ENCODE results near the gene PAN2.
"Not testable (repeated sequence)": the region's sequence is repeated elsewhere in the genome, so short reads cannot be mapped to it uniquely, and the experiment has no call there.

PAN2 gene

GRCh38 chr12:56333679-56334489 is at the start of gene PAN2:
Gene PAN2, minus strand, starts transcription at chr12:56334000. Its CDS starts 906 bp downstream, at chr12:56333094.
- DNase-seq (ENCODE audit: low spot score) = peak; percentile 93

DNA sequence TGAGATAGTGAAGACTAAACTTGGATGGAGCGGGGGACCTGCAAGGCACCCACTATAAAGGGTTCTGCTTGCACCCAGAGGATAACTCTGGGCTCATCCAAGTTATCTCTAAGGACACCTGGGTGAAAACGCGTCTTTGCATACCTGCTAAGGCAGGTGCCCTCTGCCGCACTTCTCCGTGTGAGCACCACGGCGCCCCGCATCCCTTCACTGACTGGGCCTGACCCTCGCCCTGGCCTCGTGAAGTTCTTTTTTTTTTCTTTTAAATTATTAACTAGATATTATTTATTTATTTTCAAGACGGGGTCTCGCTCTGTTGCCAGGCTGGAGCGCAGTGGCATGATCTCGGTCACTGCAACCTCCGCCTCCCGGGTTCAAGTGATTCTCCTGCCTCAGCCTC is 48.8 kb upstream of the PAN2 start:
- no peak for DNase-seq (ENCODE audit: low spot score)

DNA sequence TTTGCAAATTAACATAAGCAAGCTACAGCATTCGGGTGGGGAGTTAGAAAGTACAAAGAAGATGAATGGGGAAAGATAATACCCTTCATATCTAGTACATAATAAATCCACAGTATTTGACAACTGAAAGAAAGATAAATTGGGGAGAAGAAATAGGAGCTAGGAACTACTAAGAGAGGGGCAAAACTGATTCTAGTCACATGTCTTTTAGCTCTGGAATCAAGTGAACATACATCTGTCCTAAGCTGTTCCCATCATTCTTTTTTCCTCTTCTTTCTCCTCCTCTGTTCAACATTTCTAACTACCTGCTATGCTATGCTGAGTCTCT is 44.2 kb upstream of the PAN2 start:
- no peak for DNase-seq (ENCODE audit: low spot score)

DNA sequence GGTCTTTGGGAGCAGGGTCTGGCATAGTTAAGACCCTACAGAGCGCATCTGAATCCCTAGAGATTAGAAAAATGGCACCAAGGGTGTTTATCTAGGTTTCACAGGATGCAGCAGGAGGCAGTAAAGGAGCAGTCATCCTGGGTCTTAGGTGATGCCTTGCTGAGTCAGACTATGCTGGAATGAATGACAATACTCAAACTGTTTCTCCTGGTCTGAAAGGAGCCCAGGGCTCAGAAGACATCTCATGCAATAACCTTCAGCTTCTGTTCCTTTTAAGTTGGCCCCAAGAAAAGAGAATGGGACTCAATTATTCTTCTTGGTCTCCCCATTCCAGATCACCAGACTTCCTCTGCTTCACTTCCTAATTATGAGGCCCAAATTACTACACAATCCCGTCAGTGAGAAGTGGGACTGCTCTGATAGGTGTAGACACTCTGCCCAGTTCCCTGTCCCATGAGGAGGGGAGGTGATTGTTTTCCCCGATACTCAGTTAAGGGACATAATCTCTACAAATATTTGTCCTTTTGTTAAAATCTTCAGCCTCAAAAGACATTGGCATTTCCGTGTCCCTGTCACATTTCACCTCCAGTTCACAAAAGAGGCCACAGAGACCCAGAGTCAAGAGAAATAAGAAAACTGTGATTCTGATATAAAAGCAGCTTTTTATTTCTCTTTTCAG is 43.6 kb upstream of the PAN2 start:
- peak; percentile 44 for DNase-seq (ENCODE audit: low spot score)

DNA sequence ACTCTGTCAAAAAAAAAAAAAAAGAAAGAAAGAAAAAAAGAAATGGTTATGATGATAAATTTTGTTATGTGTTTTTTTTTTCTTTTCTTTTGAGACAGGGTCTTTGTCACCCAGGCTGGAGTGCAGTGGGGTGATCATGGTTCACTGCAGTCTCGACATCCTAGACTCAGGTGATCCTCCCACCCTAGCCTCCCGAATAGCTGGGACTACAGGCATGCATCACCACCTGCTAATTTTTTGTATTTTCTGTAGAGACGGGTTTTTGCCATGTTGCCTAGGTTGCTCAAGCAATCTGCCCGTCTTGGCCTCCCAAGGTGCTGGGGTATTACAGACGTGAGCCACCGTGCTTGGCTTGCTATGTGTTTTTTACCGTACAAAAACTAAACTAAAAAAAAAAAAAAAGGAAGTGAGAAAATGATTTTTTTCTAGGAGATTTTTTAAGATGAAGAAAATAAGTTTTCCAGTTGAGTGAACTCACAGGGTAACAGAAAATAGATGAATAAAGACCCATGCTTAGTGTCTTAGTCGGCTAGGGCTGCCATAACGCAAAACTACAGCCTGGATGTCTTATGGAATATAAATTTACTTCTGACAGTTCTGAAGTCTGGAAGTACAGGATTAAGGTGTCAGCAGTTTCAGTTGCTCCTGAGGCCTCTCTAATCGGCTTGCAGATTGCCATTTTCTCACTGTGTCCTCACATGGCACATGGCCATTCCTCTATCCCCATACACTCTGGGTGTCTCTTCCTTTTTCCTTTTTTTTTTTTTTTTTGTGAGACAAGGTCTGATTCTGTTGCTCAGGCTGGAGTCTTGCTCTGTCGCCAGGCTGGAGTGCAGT is 42.0 kb upstream of the PAN2 start:
- no peak for DNase-seq (ENCODE audit: low spot score)

GRCh38 chr12:56374726-56375597 is 41.2 kb upstream of the PAN2 start:
- no peak for DNase-seq (ENCODE audit: low spot score)

DNA sequence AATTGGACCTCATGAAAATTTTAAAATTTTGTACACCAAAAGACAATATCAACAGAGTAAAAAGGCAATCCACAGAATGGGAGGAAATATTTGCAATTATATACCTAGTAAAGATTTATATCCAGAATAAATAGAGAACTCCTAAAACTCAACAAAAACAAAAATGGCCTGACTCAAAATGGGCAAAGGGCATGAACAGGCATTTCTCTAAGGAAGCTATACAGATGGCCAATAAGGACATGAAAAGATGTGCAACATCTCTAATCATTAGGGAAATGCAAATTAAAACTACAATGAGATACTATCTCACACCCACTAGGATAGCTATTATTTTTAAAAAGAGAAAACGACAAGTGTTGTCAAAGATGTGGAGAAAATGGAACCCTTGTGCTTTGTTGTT is 39.7 kb upstream of the PAN2 start:
- no peak for DNase-seq (ENCODE audit: low spot score)

- no peak for DNase-seq (ENCODE audit: low spot score)
These were observed 33.1 kb upstream of the PAN2 start for GRCh38 chr12:56366948-56367347.

DNA sequence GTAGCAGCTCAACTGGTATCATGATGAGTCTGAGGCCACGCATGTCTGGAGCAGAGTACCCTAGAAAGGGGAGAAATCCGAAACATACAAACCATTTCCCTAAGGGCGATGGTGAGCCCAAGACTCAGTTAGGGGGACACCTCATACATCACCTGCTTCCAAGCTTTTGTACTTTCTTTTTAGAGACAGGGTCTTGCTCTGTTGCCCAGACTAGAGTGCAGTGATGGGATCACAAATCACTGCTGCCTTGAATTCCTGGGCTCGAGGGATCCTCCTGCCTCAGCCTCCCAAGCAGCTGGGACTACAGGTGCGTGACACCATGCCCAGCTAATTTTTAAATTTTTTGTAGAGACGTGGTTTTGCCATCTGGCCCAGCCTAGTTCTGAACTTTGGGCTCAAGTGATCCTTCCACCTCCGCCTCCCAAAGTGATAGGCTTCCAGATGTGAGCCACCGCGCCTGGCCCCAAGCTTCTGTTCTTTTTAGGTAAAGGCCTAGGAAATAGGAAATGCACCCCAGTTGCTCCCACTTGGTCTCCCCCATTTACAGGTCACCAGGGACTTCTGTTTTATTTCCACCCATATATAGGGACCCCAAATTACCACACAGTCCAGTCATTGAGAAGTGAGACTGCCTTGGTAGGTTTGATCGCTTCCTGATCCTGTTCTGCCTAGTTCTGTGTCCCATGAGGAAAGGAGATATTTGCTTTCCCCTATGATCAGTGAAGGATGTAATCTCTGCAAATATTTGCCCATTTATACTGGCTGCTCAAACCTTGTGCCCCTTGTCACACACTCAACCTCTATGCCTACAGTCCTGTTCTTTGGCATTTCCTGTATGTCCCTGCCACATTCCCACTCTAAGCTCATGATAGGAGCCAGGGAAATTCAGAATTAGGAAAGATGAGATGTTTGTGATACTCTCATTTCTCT is 28.6 kb upstream of the PAN2 start, which contains the start of gene APOF:
Gene APOF (minus strand): TSS at position 728 of the 930 bp plus-strand sequence. CDS start 112 bp downstream, at position 616.
- no peak for DNase-seq (ENCODE audit: low spot score)

DNA sequence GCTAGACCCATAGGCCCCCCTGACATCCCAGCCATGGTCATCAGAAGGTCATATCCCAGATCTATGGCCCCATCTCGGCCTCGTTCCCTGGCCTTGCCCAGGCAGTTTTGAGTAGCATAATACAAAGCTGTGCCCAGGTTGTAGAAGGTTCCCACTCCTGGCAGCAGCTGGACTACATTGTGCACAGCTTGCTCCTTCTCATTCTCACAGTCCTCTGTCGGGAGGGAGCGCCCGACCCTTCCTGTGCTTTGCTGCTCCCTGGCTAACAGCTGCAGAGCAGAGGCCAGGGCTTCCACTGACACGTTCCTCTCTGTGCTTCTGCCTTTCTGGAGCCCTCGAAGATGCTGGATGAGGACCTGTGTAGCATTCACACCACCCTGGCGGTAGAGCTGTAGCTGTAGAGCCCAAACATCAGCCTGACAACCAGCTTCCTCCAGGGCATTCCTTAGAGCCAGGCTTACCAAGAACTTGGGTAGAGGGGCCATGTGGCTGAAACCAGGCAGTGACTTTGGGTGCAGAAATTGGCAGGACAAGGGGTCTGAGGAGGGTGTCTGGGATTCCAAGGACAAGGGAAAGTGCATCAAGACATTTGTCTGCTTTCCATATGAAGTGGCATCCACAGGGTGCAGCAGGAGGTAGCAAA is 27.8 kb upstream of the PAN2 start:
- DNase-seq (ENCODE audit: low spot score) = no peak

DNA sequence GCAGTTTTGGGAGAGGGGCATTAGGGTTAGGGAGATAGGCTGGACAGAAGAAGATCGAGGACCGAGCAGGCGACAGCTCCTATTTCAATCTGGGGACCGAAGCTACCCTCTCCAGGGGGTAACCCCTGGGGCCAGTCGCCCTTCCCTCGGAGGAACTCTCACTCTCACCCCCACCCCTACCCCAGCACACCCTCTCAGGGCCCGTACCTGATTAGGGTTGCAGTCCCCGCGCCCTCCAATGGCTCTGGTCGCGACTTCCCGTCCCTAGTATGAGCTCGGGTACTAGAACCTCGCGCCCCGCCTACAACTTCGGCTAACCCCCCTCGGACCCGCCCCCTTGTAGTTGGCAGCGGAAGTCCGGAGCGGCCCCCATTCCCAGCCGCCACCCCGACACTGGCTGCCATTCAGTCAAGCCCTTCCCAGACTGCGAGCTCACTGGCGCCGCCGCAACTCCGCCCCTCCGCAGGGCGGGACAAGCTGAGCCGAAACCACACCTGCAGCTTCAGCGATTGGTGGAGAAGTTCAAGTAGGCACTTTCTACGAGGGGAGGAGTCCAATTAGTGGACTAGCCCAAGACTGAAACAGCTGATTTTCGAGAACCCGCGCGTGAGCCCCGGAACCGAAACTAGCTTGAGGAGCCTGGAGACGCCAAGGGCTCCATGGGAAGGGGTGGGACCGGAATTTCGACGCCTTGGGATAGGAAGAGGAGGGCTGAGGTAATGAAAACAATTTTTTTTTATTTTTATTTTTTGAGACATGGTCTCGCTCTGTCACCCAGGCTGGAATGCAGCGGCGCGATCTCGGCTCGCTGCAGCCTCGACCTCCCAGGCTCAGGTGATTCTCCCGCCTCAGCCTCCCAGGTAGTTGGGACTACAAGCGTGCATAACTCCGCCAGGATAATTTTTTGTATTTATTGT is 26.3 kb upstream of the PAN2 start, which contains the start of gene STAT2:
Gene STAT2 (minus strand): TSS at position 257 of the 917 bp plus-strand sequence. CDS start 3,536 bp downstream, outside the sequence.
- DNase-seq (ENCODE audit: low spot score) = peak; percentile 99

- no peak for DNase-seq (ENCODE audit: low spot score)
These were observed 25.2 kb upstream of the PAN2 start for GRCh38 chr12:56358836-56359532.

DNA sequence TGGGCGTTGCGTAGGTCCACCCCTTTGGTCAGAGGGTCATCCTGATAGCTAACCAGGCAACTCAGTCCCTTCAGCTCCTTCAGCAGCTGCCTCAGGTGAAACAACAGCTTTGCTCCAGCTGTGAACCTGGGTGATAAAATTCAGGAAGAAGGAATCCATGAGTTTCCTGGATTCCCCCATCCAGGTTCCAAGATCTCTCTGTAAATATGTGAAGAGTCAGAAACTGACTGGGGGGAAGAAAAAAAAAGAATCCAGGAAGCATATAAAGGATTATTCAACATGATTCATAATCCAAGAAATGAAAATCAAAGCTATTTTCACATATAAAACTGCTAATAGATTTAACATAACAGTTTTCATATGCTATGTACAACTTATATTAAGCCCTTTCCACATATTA is 17.5 kb upstream of the PAN2 start:
- DNase-seq (ENCODE audit: low spot score) = no peak

- DNase-seq (ENCODE audit: low spot score) = no peak
These were observed 16.9 kb upstream of the PAN2 start for GRCh38 chr12:56350662-56351061.

- no peak for DNase-seq (ENCODE audit: low spot score)
These were observed 15.0 kb upstream of the PAN2 start for GRCh38 chr12:56348776-56349175.

- DNase-seq (ENCODE audit: low spot score) = not testable (repeated sequence)
These were observed 13.5 kb upstream of the PAN2 start for GRCh38 chr12:56347255-56347654.

DNA sequence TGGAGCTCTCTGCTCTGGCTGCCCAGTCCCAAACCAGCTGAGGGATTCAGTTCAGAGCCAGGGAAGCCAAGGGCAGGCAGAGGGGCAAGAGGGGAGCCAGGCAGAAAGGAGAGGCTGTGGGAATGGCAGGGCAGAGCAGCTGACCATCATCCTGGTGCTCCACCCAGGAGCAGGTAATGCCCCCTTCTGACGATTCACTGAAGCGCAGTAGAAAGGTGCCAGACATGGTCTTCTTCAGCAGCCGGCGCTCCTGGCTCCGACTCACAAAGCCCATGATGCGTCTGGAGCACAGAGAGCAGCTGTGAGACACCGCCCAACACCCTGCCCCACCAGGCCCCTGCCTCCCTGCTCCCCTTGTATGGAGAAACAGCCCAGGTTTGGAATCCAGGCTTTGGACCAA is 12.9 kb upstream of the PAN2 start:
- DNase-seq (ENCODE audit: low spot score) = no peak

- not testable (repeated sequence) for DNase-seq (ENCODE audit: low spot score)
These were observed 8.5 kb upstream of the PAN2 start for GRCh38 chr12:56342290-56342689.
